IMR-90 (cell line): ENCODE data around the gene CMSS1.

Experiments
- ELK1 ChIP-seq: fragments of 150-350 bp; IDR thresholded peaks from 2 replicates; pipeline ENCODE4 v1.6.1; 2016; ENCODE audit warnings: low read depth, mild to moderate bottlenecking, low read length, moderate library complexity, borderline replicate concordance
- TF ChIP-seq, protein P1 (sequence below): conservative IDR thresholded peaks from 2 replicates; pipeline ENCODE4 v1.5.1; 2012; ENCODE audit warnings: mild to moderate bottlenecking, low read depth, low read length, improper control_type of control experiment

- TF ChIP-seq, protein P1, sequence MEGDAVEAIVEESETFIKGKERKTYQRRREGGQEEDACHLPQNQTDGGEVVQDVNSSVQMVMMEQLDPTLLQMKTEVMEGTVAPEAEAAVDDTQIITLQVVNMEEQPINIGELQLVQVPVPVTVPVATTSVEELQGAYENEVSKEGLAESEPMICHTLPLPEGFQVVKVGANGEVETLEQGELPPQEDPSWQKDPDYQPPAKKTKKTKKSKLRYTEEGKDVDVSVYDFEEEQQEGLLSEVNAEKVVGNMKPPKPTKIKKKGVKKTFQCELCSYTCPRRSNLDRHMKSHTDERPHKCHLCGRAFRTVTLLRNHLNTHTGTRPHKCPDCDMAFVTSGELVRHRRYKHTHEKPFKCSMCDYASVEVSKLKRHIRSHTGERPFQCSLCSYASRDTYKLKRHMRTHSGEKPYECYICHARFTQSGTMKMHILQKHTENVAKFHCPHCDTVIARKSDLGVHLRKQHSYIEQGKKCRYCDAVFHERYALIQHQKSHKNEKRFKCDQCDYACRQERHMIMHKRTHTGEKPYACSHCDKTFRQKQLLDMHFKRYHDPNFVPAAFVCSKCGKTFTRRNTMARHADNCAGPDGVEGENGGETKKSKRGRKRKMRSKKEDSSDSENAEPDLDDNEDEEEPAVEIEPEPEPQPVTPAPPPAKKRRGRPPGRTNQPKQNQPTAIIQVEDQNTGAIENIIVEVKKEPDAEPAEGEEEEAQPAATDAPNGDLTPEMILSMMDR: no peak
- no peak for TF ChIP-seq ELK1
Observed at GRCh38 chr3:100227511-100227921, 409.9 kb downstream of the CMSS1 start.
